RWPE1 (cell line): ENCODE results near the gene CMIP.

Source experiments
- CTCF ChIA-PET: fragments of 350-600 bp; sonication (Branson Sonifier 250); formaldehyde crosslinking; extraction: SDS; loops from one replicate; lab custom pipeline; 2021; lab: Yijun Ruan, JAX
- POLR2A ChIA-PET: fragments of 400-600 bp; formaldehyde crosslinking; extraction: SDS; loops from one replicate; lab custom pipeline; 2020; ENCODE audit warnings: antibody characterized with exemption; ENCODE audit not compliant: low non-redundant PET; lab: Yijun Ruan, JAX
- DNase-seq: peaks from one replicate; pipeline ENCODE4 v3.0.0; 2012; ENCODE audit warnings: low spot score
- H3K27ac ChIP-seq: fragments of 450-650 bp; 2 replicates; pipeline ENCODE4 v1.5.1; 2017
- TF ChIP-seq, protein P1 (sequence below): fragments of 450-650 bp; conservative IDR thresholded peaks from 2 replicates; pipeline ENCODE4 v1.5.1; 2017; ENCODE audit warnings: low read depth, mild to moderate bottlenecking

The CMIP gene

DNA sequence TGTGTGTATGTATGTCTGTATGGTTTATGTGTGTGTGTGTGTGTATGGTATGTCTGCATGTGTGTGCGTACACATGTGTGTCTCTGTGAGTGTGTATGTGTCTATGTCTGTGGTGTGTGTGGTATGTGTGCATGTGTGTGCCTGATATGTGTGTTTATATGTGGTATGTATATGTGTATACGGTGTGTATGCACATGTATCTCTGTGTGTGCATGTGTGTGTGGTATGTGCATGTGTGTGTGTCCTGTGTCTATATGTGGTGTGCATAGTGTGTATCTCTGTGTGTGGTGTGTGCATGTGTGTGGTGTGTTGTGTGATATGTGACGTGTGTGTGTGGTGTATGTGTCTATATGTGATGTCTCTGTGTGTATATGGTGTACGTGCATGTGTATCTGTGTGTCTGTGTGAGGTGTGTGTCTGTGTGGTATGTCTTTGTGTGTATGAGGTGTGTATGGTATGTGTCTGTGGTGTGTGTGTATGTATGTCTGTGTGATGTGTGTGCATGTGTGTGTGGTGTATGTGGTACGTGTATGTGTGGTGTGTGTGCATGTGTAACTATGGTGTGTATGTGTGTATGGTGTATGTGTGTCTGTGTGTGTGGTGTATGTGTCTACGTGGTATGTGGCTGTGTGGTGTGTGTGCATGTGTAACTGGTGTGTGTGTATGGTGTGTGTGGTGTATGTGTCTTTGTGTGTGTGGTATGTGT lies 170.2 kb downstream of the CMIP start:
- DNase-seq = no peak
- CTCF ChIA-PET = no interaction called here
- POLR2A ChIA-PET = no interaction called here
- H3K27ac ChIP-seq = no peak overlapping the region
- TF ChIP-seq, protein P1, sequence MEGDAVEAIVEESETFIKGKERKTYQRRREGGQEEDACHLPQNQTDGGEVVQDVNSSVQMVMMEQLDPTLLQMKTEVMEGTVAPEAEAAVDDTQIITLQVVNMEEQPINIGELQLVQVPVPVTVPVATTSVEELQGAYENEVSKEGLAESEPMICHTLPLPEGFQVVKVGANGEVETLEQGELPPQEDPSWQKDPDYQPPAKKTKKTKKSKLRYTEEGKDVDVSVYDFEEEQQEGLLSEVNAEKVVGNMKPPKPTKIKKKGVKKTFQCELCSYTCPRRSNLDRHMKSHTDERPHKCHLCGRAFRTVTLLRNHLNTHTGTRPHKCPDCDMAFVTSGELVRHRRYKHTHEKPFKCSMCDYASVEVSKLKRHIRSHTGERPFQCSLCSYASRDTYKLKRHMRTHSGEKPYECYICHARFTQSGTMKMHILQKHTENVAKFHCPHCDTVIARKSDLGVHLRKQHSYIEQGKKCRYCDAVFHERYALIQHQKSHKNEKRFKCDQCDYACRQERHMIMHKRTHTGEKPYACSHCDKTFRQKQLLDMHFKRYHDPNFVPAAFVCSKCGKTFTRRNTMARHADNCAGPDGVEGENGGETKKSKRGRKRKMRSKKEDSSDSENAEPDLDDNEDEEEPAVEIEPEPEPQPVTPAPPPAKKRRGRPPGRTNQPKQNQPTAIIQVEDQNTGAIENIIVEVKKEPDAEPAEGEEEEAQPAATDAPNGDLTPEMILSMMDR = no peak

DNA sequence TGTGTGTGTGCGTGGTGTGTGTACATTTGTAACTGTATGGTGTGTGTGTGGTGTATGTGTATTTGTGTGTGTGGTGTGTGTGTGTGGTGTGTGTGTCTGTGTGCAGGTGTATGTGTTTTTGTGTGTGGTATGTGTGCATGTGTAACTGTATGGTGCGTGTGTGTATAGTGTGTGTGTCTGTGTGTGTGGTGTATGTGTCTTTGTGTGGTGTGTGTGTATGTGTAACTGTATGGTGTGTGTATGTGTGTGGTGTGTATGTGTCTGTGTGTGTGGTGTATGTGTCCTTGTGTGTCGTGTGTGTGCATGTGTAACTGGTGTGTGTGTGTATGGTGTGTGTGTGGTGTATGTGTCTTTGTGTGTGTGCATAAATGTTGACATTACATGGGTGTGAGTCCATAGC lies 170.8 kb downstream of the CMIP start:
- no peak overlapping the region for H3K27ac ChIP-seq
- TF ChIP-seq, protein P1 = no peak
- DNase-seq = no peak
- CTCF ChIA-PET = no interaction called here
- POLR2A ChIA-PET = no interaction called here

DNA sequence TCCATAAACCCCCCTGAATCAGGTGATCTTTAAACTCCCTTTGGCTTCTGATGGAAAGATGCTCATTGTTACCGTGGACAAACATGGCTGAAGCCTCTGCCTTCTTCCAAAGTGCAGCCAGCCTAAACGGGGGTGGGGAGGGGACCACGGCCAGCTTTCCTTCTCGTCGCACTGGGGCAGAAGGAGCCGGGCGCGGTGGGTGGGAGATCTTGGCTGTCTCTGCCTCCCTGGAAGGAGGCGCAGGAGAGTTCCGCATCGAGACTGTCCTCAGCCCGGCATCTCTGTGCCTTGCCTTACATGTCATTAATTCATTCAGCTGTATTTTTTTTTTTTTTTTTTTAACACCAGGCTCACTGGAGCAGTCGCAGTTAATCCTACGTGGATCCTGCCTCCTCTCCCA lies 171.2 kb downstream of the CMIP start:
- CTCF ChIA-PET = interaction anchor here (0.7 kb wide), 1 partner anchor 137 kb away, joined by 6 read pairs; no protein-coding TSS in a partner anchor
- H3K27ac ChIP-seq = peak overlapping the region; percentile 22; the same call in 1 of the 2 replicates
- POLR2A ChIA-PET = no interaction called here

DNA sequence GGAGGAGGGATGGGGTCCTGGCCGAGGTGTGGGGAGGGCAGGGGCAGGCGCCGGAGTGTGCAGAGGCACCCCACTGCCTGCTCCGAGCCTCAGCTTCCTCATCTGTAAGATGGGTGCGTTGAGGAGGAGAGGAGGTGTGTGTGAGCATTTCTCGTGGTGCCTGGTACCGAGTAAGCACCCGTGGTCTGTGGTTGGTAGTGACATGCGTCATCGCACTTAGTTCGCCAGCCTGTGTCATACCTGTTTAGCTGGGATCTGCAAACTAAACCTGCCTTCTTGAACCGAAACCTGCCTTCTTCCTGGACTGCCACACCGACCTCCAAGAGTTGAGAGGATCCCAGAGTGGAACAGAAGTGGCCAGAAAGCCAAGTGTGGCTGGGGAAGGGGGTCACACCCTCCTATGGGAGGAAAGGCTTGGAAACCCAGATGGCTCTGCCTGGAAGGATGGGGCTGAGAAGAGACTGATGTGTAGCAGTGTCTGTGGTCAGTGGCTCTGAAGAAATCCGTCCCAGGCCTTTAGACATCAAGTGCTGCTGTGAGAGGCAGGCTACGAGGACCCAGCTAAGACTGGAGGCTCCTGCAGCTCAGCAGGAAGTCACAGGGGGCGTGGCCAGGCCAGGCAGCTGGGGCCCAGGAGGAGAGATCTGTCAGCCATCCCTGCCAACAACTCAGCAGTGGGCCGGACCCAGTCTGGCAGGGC lies 171.9 kb downstream of the CMIP start:
- POLR2A ChIA-PET = no interaction called here
- no peak for DNase-seq
- TF ChIP-seq, protein P1 = no peak
- CTCF ChIA-PET = interaction anchor here (0.7 kb wide), 1 partner anchor 136 kb away, joined by 6 read pairs; no protein-coding TSS in a partner anchor
- peak overlapping the region; percentile 22 for H3K27ac ChIP-seq

More for the DNA sequence above, 171.2 kb downstream of the CMIP start:
- no peak for DNase-seq
- TF ChIP-seq, protein P1 = no peak

DNA sequence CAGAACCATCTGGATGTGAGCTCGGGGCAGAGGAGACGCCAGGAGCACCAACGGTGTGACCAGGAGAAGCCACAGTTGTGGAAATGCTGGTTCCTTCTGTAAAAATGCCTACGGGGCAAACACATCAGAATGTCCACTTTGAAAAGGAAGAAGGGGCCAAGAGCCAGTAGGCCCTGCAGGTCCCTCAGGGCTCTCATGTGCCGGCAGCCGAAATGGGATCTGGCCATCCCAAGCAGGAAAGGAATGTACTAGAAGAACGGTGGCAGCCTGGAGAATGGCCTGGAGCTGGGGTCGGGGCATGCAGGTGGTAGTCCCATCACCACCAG lies 172.4 kb downstream of the CMIP start:
- ChIA-PET POLR2A (no interaction called here), CTCF (no interaction called here)
- peak overlapping the region; percentile 22 for H3K27ac ChIP-seq
- no peak for DNase-seq
- TF ChIP-seq, protein P1 = no peak

DNA sequence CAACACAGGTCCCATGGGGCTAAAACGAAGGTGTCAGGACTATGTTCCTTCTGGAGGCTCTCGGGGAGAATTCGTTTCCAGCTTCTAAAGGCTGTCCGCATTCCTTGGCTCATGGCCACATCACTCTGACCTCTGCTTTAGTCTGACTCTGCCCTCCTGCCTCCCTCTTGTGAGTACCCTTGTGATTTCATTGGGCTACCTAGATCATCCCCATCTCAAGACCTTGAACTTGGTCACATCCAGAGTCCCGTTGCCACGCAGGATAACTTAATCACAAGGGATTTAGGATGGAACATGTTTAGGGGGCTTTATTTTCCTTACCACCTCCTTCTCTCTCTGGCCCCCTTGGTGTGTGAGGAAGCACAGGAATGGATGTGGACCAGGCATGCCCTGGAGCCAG lies 173.6 kb downstream of the CMIP start:
- ChIA-PET POLR2A (no interaction called here), CTCF (no interaction called here)
- no peak for DNase-seq

More for the DNA sequence above, 173.6 kb downstream of the CMIP start:
- TF ChIP-seq, protein P1 = no peak
- H3K27ac ChIP-seq = peak overlapping the region; percentile 33
